Activated T-cell treated with anti-CD3 and anti-CD28 coated beads, Interleukin-2, amount 50 U/mL, for 1 hour (primary cell): ENCODE results near the gene MMAB.

Experiments used
- DNase-seq: peaks from one replicate; pipeline ENCODE4 v3.0.0-alpha.2; 2020

Gene MMAB

GRCh38 chr12:109535231-109535862 is 38.0 kb downstream of the MMAB start:
- DNase-seq, result no peak

GRCh38 chr12:109534456-109534855 is 38.8 kb downstream of the MMAB start:
- no peak for DNase-seq

GRCh38 chr12:109533487-109533740 is 39.9 kb downstream of the MMAB start:
- no peak for DNase-seq

- no peak for DNase-seq
These were observed 40.4 kb downstream of the MMAB start for GRCh38 chr12:109532721-109533486.

GRCh38 chr12:109531411-109531810 is 41.9 kb downstream of the MMAB start:
- DNase-seq, result no peak

GRCh38 chr12:109529691-109530640 is 43.3 kb downstream of the MMAB start:
- no peak for DNase-seq

- no peak for DNase-seq
These were observed 45.7 kb downstream of the MMAB start for GRCh38 chr12:109527489-109528123.

- no peak for DNase-seq
These were observed 48.1 kb downstream of the MMAB start for GRCh38 chr12:109525279-109525585.

GRCh38 chr12:109524466-109525278 is 48.6 kb downstream of the MMAB start:
- no peak for DNase-seq

- DNase-seq, result no peak
These were observed 49.8 kb downstream of the MMAB start for GRCh38 chr12:109523504-109523903.

GRCh38 chr12:109523071-109523470 is 50.2 kb downstream of the MMAB start:
- no peak for DNase-seq

- peak; percentile 6 for DNase-seq
These were observed 51.5 kb downstream of the MMAB start for GRCh38 chr12:109521831-109522230.

GRCh38 chr12:109519787-109520186 is 53.5 kb downstream of the MMAB start:
- no peak for DNase-seq

- peak; percentile 51 for DNase-seq
These were observed 54.3 kb downstream of the MMAB start for GRCh38 chr12:109518820-109519665.

GRCh38 chr12:109517619-109518018 is 55.7 kb downstream of the MMAB start:
- DNase-seq, result no peak

- no peak for DNase-seq
These were observed 59.3 kb downstream of the MMAB start for GRCh38 chr12:109513977-109514376.

GRCh38 chr12:109513051-109513450 is 60.3 kb downstream of the MMAB start:
- DNase-seq, result no peak

GRCh38 chr12:109512608-109513007 is 60.7 kb downstream of the MMAB start:
- DNase-seq, result no peak

GRCh38 chr12:109510196-109510595 is 63.1 kb downstream of the MMAB start:
- DNase-seq, result no peak

GRCh38 chr12:109504068-109504467 is 69.2 kb downstream of the MMAB start:
- DNase-seq, result no peak
